Heart right ventricle (tissue), 16 donors: Measurements from ENCODE around the gene GART. TPM values are rescaled to one million over a fixed set of nuclear protein-coding genes. Genes with fewer than 3 reads are reported as not detected.

Experiments used
- ATAC-seq, 8 donors: fragments of 200-7000 bp; cut with Tn5 transposase; one replicate each; pipeline ENCODE4 v1.9.1; 2020; ENCODE audit warnings: mild to moderate bottlenecking in 8 of 8, moderate library complexity in 8 of 8, moderate number of reproducible peaks in 1 of 8
- DNase-seq, 2 donors: peaks; one replicate each; pipeline ENCODE4 v3.0.0-alpha.2; 2020
- H3K27ac ChIP-seq, 10 donors: fragments of 200-600 bp; sonication (generic) in 2 of 10; one replicate each; pipeline versions ENCODE4 v1.5.0 to v1.8.0; 2020 to 2022; ENCODE audit warnings: mild to moderate bottlenecking in 3 of 10
- H3K27me3 ChIP-seq, 7 donors: fragments of 200-600 bp; one replicate each; pipeline ENCODE4 v1.8.0; 2021 to 2022; ENCODE audit warnings: mild to moderate bottlenecking in 2 of 7
- H3K36me3 ChIP-seq, 9 donors: fragments of 200-600 bp; sonication (generic) in 1 of 9; one replicate each; pipeline versions ENCODE4 v1.5.0 to v1.8.0; 2020 to 2022; ENCODE audit warnings: mild to moderate bottlenecking in 2 of 9
- H3K4me1 ChIP-seq, 9 donors: fragments of 200-600 bp; sonication (generic) in 1 of 9; one replicate each; pipeline versions ENCODE4 v1.5.0 to v1.8.0; 2020 to 2022; ENCODE audit warnings: mild to moderate bottlenecking in 4 of 9
- H3K4me3 ChIP-seq, 10 donors: fragments of 200-600 bp; sonication (generic) in 2 of 10; one replicate each; pipeline versions ENCODE4 v1.5.0 to v1.8.0; 2020 to 2022; ENCODE audit warnings: mild to moderate bottlenecking in 7 of 10, moderate library complexity in 2 of 10
- H3K9me3 ChIP-seq, 11 donors: fragments of 200-600 bp in 10 of 11; sonication (generic) in 2 of 11; one replicate each; pipeline versions ENCODE4 v1.5.0 to v1.8.0; 2013 to 2022; ENCODE audit warnings: mild to moderate bottlenecking in 2 of 11, control low read depth in 1 of 11, moderate library complexity in 1 of 11
- CTCF ChIP-seq, 9 donors: fragments of 200-600 bp; sonication (generic) in 2 of 9; IDR thresholded peaks; one replicate each; pipeline versions ENCODE4 v1.5.0 to v1.8.0; 2021 to 2022; ENCODE audit warnings: antibody characterized with exemption in 9 of 9, mild to moderate bottlenecking in 5 of 9, moderate library complexity in 1 of 9
- WGBS, 2 donors: extraction: QIAGEN DNeasy Blood & Tissue Kit; methylation state at CpG; one replicate each; pipeline ENCODE4 v1.1.7; 2013; ENCODE audit warnings: inconsistent platforms in 1 of 2; 5-methylcytosine and 5-hydroxymethylcytosine counted together
- intact Hi-C, 10 donors: fragments of 100-400 bp; cut with DNase I; formaldehyde crosslinking; loops; one replicate each; pipeline versions ENCODE4 v1.11.1 to v1.14.2; 2022
- polyA plus RNA-seq, 2 donors: library from polyadenylated mRNA; stranded (reverse); fragments of 200-250 nt; gene quantifications; one replicate each; pipeline ENCODE4 v1.2.3, GENCODE V29; 2013
- total RNA-seq, 10 donors: library from RNA; stranded (reverse); fragmentation: NEBNext Ultra II Directional in 3 of 10; extraction: Animal tissue kit (Norgen Biotek cat#: 25700) in 3 of 10; gene quantifications; one replicate each; pipeline versions ENCODE4 v1.2.1 to v1.2.4, GENCODE V29; 2021 to 2023
- donor health status: Arrhythmogenic right ventricular cardiomyopathy.
- donor health status: ischemic (EF 13 %, LVEDD 7.1; RV severe dilation, severe dysfunction).
- donor health status: healthy with polysubstance abuse.
- donor health status: DM: no; HTN: yes; CAD: no.
- donor health status: DM: no; HTN: no; CAD: no.
- donor health status: ischemic (EF 25% LVEDD 6.9; RV normal size, moderate dysfunction).
- donor health status: ischemic (EF 25% LVEDD 5.7; RV mildly dilated, moderate dysfunction).
- donor health status: healthy.
- donor health status: DM: yes; HTN: yes; CAD: no.
- donor health status: Ischemic cardiomyopathy.
- donor health status: ischemic (EF 35%, LVEDD 5.7; RV mildly dilated, moderate dysfunction).
- donor health status: nonischemic (EF 11% LVEDD 7.7; RV severe dilation, severe dysfunction).
- donor health status: DM: yes; HTN: yes; CAD: no.
- donor health status: PGD.
- donor health status: ischemic (EF 29% LVEDD 5.4; RV normal size, mild dysfunction).
- donor health status: nonischemic (EF 23%, LVEDD 6.1; RV moderate dilation, normal function).

Gene GART
- total and polyA plus RNA-seq, 12 donors = 11.3 to 52.6 (median 41.5) TPM

- ATAC-seq (peak in 7 of 8 donors; percentile 0 to 39 (median 17)), DNase-seq (peak; percentile 7 to 31)
- no peaks in the 10 kb centered on the region for H3K27me3 ChIP-seq
- intact Hi-C loops = loop anchor here in 2 of 10 donors (2.0 to 5.0 kb wide), 2 partner anchors 63 to 64 kb away; partner anchors contain the start of genes GART (in 2 of the 2) and SON (in 2 of the 2)
- H3K4me1 ChIP-seq = peaks cover 0 to 31% (median 16%) of the 10 kb centered on the region in 9 donors
- peak in 3 of 9 donors; percentile 18 to 36 (median 23) for TF ChIP-seq CTCF (IDR thresholded peaks at IDR 0.05)
- H3K27ac ChIP-seq = peak overlapping the region; percentile 95 to 99 (median 98)
- peaks cover 0 to 4% (median 0%) of the 10 kb centered on the region in 9 donors for H3K36me3 ChIP-seq
- no peaks in the 10 kb centered on the region for H3K9me3 ChIP-seq
- 0 to 1% methylated on average over 57 to 68 of the region's 68 CpGs for WGBS, 2 donors
- H3K4me3 ChIP-seq = peak overlapping the region; percentile 91 to 99 (median 95)
Measured at GRCh38 chr21:33478935-33479678, 62.8 kb downstream of the GART start.

- DNase-seq (no peak), ATAC-seq (no peak)
- Histone ChIP-seq H3K9me3 (peaks cover 0 to 2% (median 0%) of the 10 kb centered on the region in 11 donors), H3K36me3 (peaks cover 0 to 4% (median 0%) of the 10 kb centered on the region in 9 donors), H3K27ac (peak overlapping the region in 5 of 10 donors; percentile 96 to 99 (median 99)), H3K27me3 (no peaks in the 10 kb centered on the region), H3K4me3 (peak overlapping the region in 9 of 10 donors; percentile 91 to 99 (median 96)), H3K4me1 (peaks cover 0 to 31% (median 16%) of the 10 kb centered on the region in 9 donors)
- WGBS, 2 donors = 69 to 72% methylated on average over 9 of the region's 9 CpGs
- intact Hi-C loops = loop anchor here in 2 of 10 donors (2.0 to 5.0 kb wide), 2 partner anchors 64 to 65 kb away; partner anchors contain the start of genes GART (in 2 of the 2) and SON (in 2 of the 2)
- TF ChIP-seq CTCF (IDR thresholded peaks at IDR 0.05) = no peak
Measured at GRCh38 chr21:33478182-33478581, 63.7 kb downstream of the GART start.

- H3K4me3 ChIP-seq = no peak overlapping the region
- peaks cover 0 to 4% (median 0%) of the 10 kb centered on the region in 11 donors for H3K9me3 ChIP-seq
- H3K27ac ChIP-seq = no peak overlapping the region
- no peaks in the 10 kb centered on the region for H3K27me3 ChIP-seq
- WGBS, 2 donors = 82 to 88% methylated on average over 7 of the region's 7 CpGs
- DNase-seq = no peak
- peaks cover 0 to 31% (median 16%) of the 10 kb centered on the region in 9 donors for H3K4me1 ChIP-seq
- H3K36me3 ChIP-seq = peaks cover 0 to 4% (median 0%) of the 10 kb centered on the region in 9 donors
- no peak for ATAC-seq
- intact Hi-C loops = loop anchor here in 1 of 10 donors (5.0 kb wide), 1 partner anchor 65 kb away; the partner anchor contains the start of genes GART and SON
- TF ChIP-seq CTCF (IDR thresholded peaks at IDR 0.05) = no peak
Measured at GRCh38 chr21:33477066-33477465, 64.9 kb downstream of the GART start.

GRCh38 chr21:33473344-33473743 lies 68.6 kb downstream of the GART start:
- peaks cover 0 to 4% (median 0%) of the 10 kb centered on the region in 9 donors for H3K36me3 ChIP-seq
- no peak for ATAC-seq
- peaks cover 0 to 4% (median 0%) of the 10 kb centered on the region in 11 donors for H3K9me3 ChIP-seq
- DNase-seq = no peak
- 96 to 99% methylated on average over 3 of the region's 3 CpGs for WGBS, 2 donors
- no peaks in the 10 kb centered on the region for H3K27me3 ChIP-seq
- H3K4me1 ChIP-seq = peaks cover 0 to 28% (median 8%) of the 10 kb centered on the region in 9 donors
- intact Hi-C loops = no loop called here
- no peak overlapping the region for H3K27ac ChIP-seq
- no peak for TF ChIP-seq CTCF (IDR thresholded peaks at IDR 0.05)
- H3K4me3 ChIP-seq = no peak overlapping the region
